ENCODE data around the gene PYHIN1. TPM values are rescaled to one million over a fixed set of nuclear protein-coding genes. Genes with fewer than 3 reads are reported as not detected.
A peak's percentile ranks its signal among the peaks of the same experiment; 100 is the strongest.

The PYHIN1 gene
- total and polyA plus RNA-seq, 3 experiments from 2014 or later, result 23.9 to 110 (median 24.2) TPM

GRCh38 chr1:158952416-158952815 is 21.1 kb downstream of the PYHIN1 start:
- Mint-ChIP-seq H3K4me1 (peaks cover 38 to 48% (median 41%) of the 10 kb centered on the region in 3 donors), H3K27me3 (peaks cover 0 to under 1% of the 10 kb centered on the region in 2 donors), H3K27ac (peak overlapping the region in 1 of 8 donors; percentile 48), H3K4me3 (peak overlapping the region in 3 of 7 donors; percentile 12 to 55 (median 13)), H3K9me3 (peaks cover 0 to 18% (median 3%) of the 10 kb centered on the region in 5 donors), H3K36me3 (peaks cover 42 to 55% (median 53%) of the 10 kb centered on the region in 3 donors)
- CTCF ChIA-PET, result interaction anchor here (1.4 to 1.7 kb wide), 2 partner anchors 12 to 136 kb away, joined by 3 to 4 read pairs; no protein-coding TSS in a partner anchor
- DNase-seq, result no peak
- Histone ChIP-seq H3K4me3 (ENCODE audit: low read length) (no peak overlapping the region), H3K4me1 (ENCODE audit: insufficient read depth, low read length) (peaks cover 5% of the 10 kb centered on the region), H3K36me3 (ENCODE audit: insufficient read depth, low read length) (peaks cover 33% of the 10 kb centered on the region), H3K9me3 (ENCODE audit: low read length) (no peaks in the 10 kb centered on the region), H3K27ac (ENCODE audit: low read depth, low read length) (no peak overlapping the region), H3K27me3 (ENCODE audit: insufficient read depth, low read length, poor library complexity, severe bottlenecking) (no peaks in the 10 kb centered on the region)
- POLR2A ChIA-PET, result no interaction called here

- H3K4me3 ChIP-seq (ENCODE audit: low read length), result no peak overlapping the region
- H3K27me3 Mint-ChIP-seq, result no peaks in the 10 kb centered on the region
- peaks cover 19 to 27% (median 24%) of the 10 kb centered on the region in 3 donors for H3K4me1 Mint-ChIP-seq
- H3K36me3 ChIP-seq (ENCODE audit: insufficient read depth, low read length), result peaks cover 14% of the 10 kb centered on the region
- DNase-seq, result no peak
- no peak overlapping the region for H3K4me3 Mint-ChIP-seq
- ChIA-PET CTCF (no interaction called here), POLR2A (no interaction called here)
- H3K36me3 Mint-ChIP-seq, result peaks cover 38 to 75% (median 69%) of the 10 kb centered on the region in 3 donors
- no peaks in the 10 kb centered on the region for H3K4me1 ChIP-seq (ENCODE audit: insufficient read depth, low read length)
- peak overlapping the region in 3 of 8 donors; percentile 23 to 79 (median 61) for H3K27ac Mint-ChIP-seq
- peaks cover 5% of the 10 kb centered on the region for H3K9me3 ChIP-seq (ENCODE audit: low read length)
- peaks cover 20 to 57% (median 29%) of the 10 kb centered on the region in 5 donors for H3K9me3 Mint-ChIP-seq
- no peak overlapping the region for H3K27ac ChIP-seq (ENCODE audit: low read depth, low read length)
- no peaks in the 10 kb centered on the region for H3K27me3 ChIP-seq (ENCODE audit: insufficient read depth, low read length, poor library complexity, severe bottlenecking)
Measured at GRCh38 chr1:158961178-158961577, 29.8 kb downstream of the PYHIN1 start.

- ChIA-PET CTCF (no interaction called here), POLR2A (interaction anchor here (1.0 kb wide), 1 partner anchor 16 kb away, joined by 5 read pairs; no protein-coding TSS in a partner anchor)
- Histone ChIP-seq H3K9me3 (ENCODE audit: low read length) (peaks cover 5% of the 10 kb centered on the region), H3K27ac (ENCODE audit: low read depth, low read length) (no peak overlapping the region), H3K4me3 (ENCODE audit: low read length) (no peak overlapping the region), H3K27me3 (ENCODE audit: insufficient read depth, low read length, poor library complexity, severe bottlenecking) (no peaks in the 10 kb centered on the region), H3K4me1 (ENCODE audit: insufficient read depth, low read length) (no peaks in the 10 kb centered on the region), H3K36me3 (ENCODE audit: insufficient read depth, low read length) (peaks cover 14% of the 10 kb centered on the region)
- H3K4me1 Mint-ChIP-seq, result peaks cover 30 to 37% (median 37%) of the 10 kb centered on the region in 3 donors
- H3K27me3 Mint-ChIP-seq, result no peaks in the 10 kb centered on the region
- peaks cover 26 to 72% (median 36%) of the 10 kb centered on the region in 5 donors for H3K9me3 Mint-ChIP-seq
- peaks cover 44 to 90% (median 81%) of the 10 kb centered on the region in 3 donors for H3K36me3 Mint-ChIP-seq
- no peak for DNase-seq
- H3K4me3 Mint-ChIP-seq, result no peak overlapping the region
- H3K27ac Mint-ChIP-seq, result peak overlapping the region in 3 of 8 donors; percentile 15 to 91 (median 79)
Measured at GRCh38 chr1:158962983-158963382, 31.6 kb downstream of the PYHIN1 start.

GRCh38 chr1:158969166-158969565 is 37.8 kb downstream of the PYHIN1 start:
- no peak for DNase-seq
- H3K9me3 ChIP-seq (ENCODE audit: low read length), result peaks cover 5% of the 10 kb centered on the region
- no peak overlapping the region for H3K4me3 ChIP-seq (ENCODE audit: low read length)
- no peaks in the 10 kb centered on the region for H3K36me3 ChIP-seq (ENCODE audit: insufficient read depth, low read length)
- ChIA-PET POLR2A (no interaction called here), CTCF (no interaction called here)
- Mint-ChIP-seq H3K9me3 (peaks cover 26 to 57% (median 41%) of the 10 kb centered on the region in 5 donors), H3K27me3 (no peaks in the 10 kb centered on the region), H3K4me1 (peaks cover 40 to 71% (median 58%) of the 10 kb centered on the region in 3 donors), H3K27ac (peak overlapping the region in 3 of 8 donors; percentile 61 to 78 (median 78)), H3K4me3 (no peak overlapping the region), H3K36me3 (peaks cover 29 to 77% (median 59%) of the 10 kb centered on the region in 3 donors)
- H3K27ac ChIP-seq (ENCODE audit: low read depth, low read length), result no peak overlapping the region
- H3K27me3 ChIP-seq (ENCODE audit: insufficient read depth, low read length, poor library complexity, severe bottlenecking), result no peaks in the 10 kb centered on the region
- no peaks in the 10 kb centered on the region for H3K4me1 ChIP-seq (ENCODE audit: insufficient read depth, low read length)

GRCh38 chr1:158969855-158970254 is 38.5 kb downstream of the PYHIN1 start:
- H3K36me3 ChIP-seq (ENCODE audit: insufficient read depth, low read length), result no peaks in the 10 kb centered on the region
- Mint-ChIP-seq H3K9me3 (peaks cover 21 to 50% (median 34%) of the 10 kb centered on the region in 5 donors), H3K27me3 (no peaks in the 10 kb centered on the region), H3K4me3 (no peak overlapping the region), H3K36me3 (peaks cover 30 to 75% (median 58%) of the 10 kb centered on the region in 3 donors), H3K4me1 (peaks cover 43 to 67% (median 57%) of the 10 kb centered on the region in 3 donors), H3K27ac (peak overlapping the region in 5 of 8 donors; percentile 18 to 78 (median 61))
- H3K4me3 ChIP-seq (ENCODE audit: low read length), result no peak overlapping the region
- H3K4me1 ChIP-seq (ENCODE audit: insufficient read depth, low read length), result no peaks in the 10 kb centered on the region
- peaks cover 4% of the 10 kb centered on the region for H3K9me3 ChIP-seq (ENCODE audit: low read length)
- no peak for DNase-seq
- ChIA-PET CTCF (no interaction called here), POLR2A (no interaction called here)
- no peaks in the 10 kb centered on the region for H3K27me3 ChIP-seq (ENCODE audit: insufficient read depth, low read length, poor library complexity, severe bottlenecking)
- no peak overlapping the region for H3K27ac ChIP-seq (ENCODE audit: low read depth, low read length)

- Histone ChIP-seq H3K27me3 (ENCODE audit: insufficient read depth, low read length, poor library complexity, severe bottlenecking) (no peaks in the 10 kb centered on the region), H3K4me1 (ENCODE audit: insufficient read depth, low read length) (no peaks in the 10 kb centered on the region), H3K4me3 (ENCODE audit: low read length) (no peak overlapping the region), H3K36me3 (ENCODE audit: insufficient read depth, low read length) (no peaks in the 10 kb centered on the region), H3K9me3 (ENCODE audit: low read length) (no peaks in the 10 kb centered on the region), H3K27ac (ENCODE audit: low read depth, low read length) (no peak overlapping the region)
- Mint-ChIP-seq H3K36me3 (peaks cover 31 to 66% (median 64%) of the 10 kb centered on the region in 3 donors), H3K4me1 (peaks cover 51 to 64% (median 64%) of the 10 kb centered on the region in 3 donors), H3K27me3 (no peaks in the 10 kb centered on the region), H3K9me3 (peaks cover 3 to 20% (median 8%) of the 10 kb centered on the region in 5 donors), H3K27ac (peak overlapping the region in 7 of 8 donors; percentile 0 to 86 (median 18)), H3K4me3 (no peak overlapping the region)
- ChIA-PET CTCF (no interaction called here), POLR2A (no interaction called here)
- DNase-seq, result peak in 1 of 5 donors; percentile 50
Measured at GRCh38 chr1:158972841-158973240, 41.5 kb downstream of the PYHIN1 start.

GRCh38 chr1:158976219-158976618 is 44.9 kb downstream of the PYHIN1 start:
- H3K9me3 ChIP-seq (ENCODE audit: low read length), result no peaks in the 10 kb centered on the region
- H3K4me3 ChIP-seq (ENCODE audit: low read length), result no peak overlapping the region
- Mint-ChIP-seq H3K36me3 (peaks cover 37 to 76% (median 70%) of the 10 kb centered on the region in 3 donors), H3K4me1 (peaks cover 53 to 68% (median 64%) of the 10 kb centered on the region in 3 donors), H3K4me3 (no peak overlapping the region), H3K27me3 (no peaks in the 10 kb centered on the region), H3K9me3 (peaks cover 0 to 6% (median 0%) of the 10 kb centered on the region in 5 donors), H3K27ac (peak overlapping the region in 6 of 8 donors; percentile 13 to 91 (median 61))
- no peak overlapping the region for H3K27ac ChIP-seq (ENCODE audit: low read depth, low read length)
- H3K4me1 ChIP-seq (ENCODE audit: insufficient read depth, low read length), result no peaks in the 10 kb centered on the region
- H3K27me3 ChIP-seq (ENCODE audit: insufficient read depth, low read length, poor library complexity, severe bottlenecking), result no peaks in the 10 kb centered on the region
- ChIA-PET POLR2A (no interaction called here), CTCF (no interaction called here)
- no peak for DNase-seq
- H3K36me3 ChIP-seq (ENCODE audit: insufficient read depth, low read length), result no peaks in the 10 kb centered on the region

GRCh38 chr1:158978730-158979129 is 47.4 kb downstream of the PYHIN1 start:
- peak in 1 of 5 donors; percentile 47 for DNase-seq
- H3K9me3 ChIP-seq (ENCODE audit: low read length), result no peaks in the 10 kb centered on the region
- no peak overlapping the region for H3K4me3 ChIP-seq (ENCODE audit: low read length)
- no peaks in the 10 kb centered on the region for H3K27me3 ChIP-seq (ENCODE audit: insufficient read depth, low read length, poor library complexity, severe bottlenecking)
- Mint-ChIP-seq H3K36me3 (peaks cover 34 to 82% (median 72%) of the 10 kb centered on the region in 3 donors), H3K9me3 (peaks cover 5 to 24% (median 14%) of the 10 kb centered on the region in 5 donors), H3K4me1 (peaks cover 61 to 76% (median 69%) of the 10 kb centered on the region in 3 donors), H3K27me3 (no peaks in the 10 kb centered on the region), H3K4me3 (peak overlapping the region in 3 of 7 donors; percentile 2 to 24 (median 13)), H3K27ac (peak overlapping the region; percentile 2 to 91 (median 74))
- no peaks in the 10 kb centered on the region for H3K36me3 ChIP-seq (ENCODE audit: insufficient read depth, low read length)
- no peak overlapping the region for H3K27ac ChIP-seq (ENCODE audit: low read depth, low read length)
- no peaks in the 10 kb centered on the region for H3K4me1 ChIP-seq (ENCODE audit: insufficient read depth, low read length)
- ChIA-PET POLR2A (interaction anchor here (0.6 to 0.7 kb wide), 2 partner anchors 15 to 144 kb away, joined by 5 to 8 read pairs; no protein-coding TSS in a partner anchor), CTCF (interaction anchor here (1.5 kb wide), 1 partner anchor 170 kb away, joined by 3 read pairs; no protein-coding TSS in a partner anchor)
